ENCODE data around the gene GDAP1L1.
"Not testable (repeated sequence)": the region's sequence is repeated elsewhere in the genome, so short reads cannot be mapped to it uniquely, and the experiment has no call there.

GDAP1L1 gene

GRCh38 chr20:44273231-44274215 is 26.4 kb downstream of the GDAP1L1 start:
- no peak overlapping the region for H3K9ac ChIP-seq (ENCODE audit: low read length)
- H3K27ac ChIP-seq (ENCODE audit: low read depth, low read length) = no peak overlapping the region
- H3K36me3 ChIP-seq (ENCODE audit: control insufficient read depth, insufficient read depth, low read length) = no peaks in the 10 kb centered on the region
- H3K27me3 ChIP-seq (ENCODE audit: control insufficient read depth, insufficient read depth, low read length) = no peaks in the 10 kb centered on the region
- H3K4me3 ChIP-seq (ENCODE audit: low read length) = no peak overlapping the region
- H3K4me1 ChIP-seq (ENCODE audit: control insufficient read depth, insufficient read depth, low read length) = no peaks in the 10 kb centered on the region

- H3K27ac ChIP-seq (ENCODE audit: low read depth, low read length) = no peak overlapping the region
- no peaks in the 10 kb centered on the region for H3K36me3 ChIP-seq (ENCODE audit: control insufficient read depth, insufficient read depth, low read length)
- H3K4me1 ChIP-seq (ENCODE audit: control insufficient read depth, insufficient read depth, low read length) = no peaks in the 10 kb centered on the region
- no peak overlapping the region for H3K4me3 ChIP-seq (ENCODE audit: low read length)
- no peak overlapping the region for H3K9ac ChIP-seq (ENCODE audit: low read length)
- no peaks in the 10 kb centered on the region for H3K27me3 ChIP-seq (ENCODE audit: control insufficient read depth, insufficient read depth, low read length)
Measured at GRCh38 chr20:44274303-44275017, 27.4 kb downstream of the GDAP1L1 start.

GRCh38 chr20:44279228-44279627 is 32.1 kb downstream of the GDAP1L1 start:
- Histone ChIP-seq H3K4me3 (ENCODE audit: low read length) (no peak overlapping the region), H3K36me3 (ENCODE audit: control insufficient read depth, insufficient read depth, low read length) (no peaks in the 10 kb centered on the region), H3K9ac (ENCODE audit: low read length) (no peak overlapping the region), H3K27ac (ENCODE audit: low read depth, low read length) (no peak overlapping the region), H3K27me3 (ENCODE audit: control insufficient read depth, insufficient read depth, low read length) (no peaks in the 10 kb centered on the region), H3K4me1 (ENCODE audit: control insufficient read depth, insufficient read depth, low read length) (no peaks in the 10 kb centered on the region)

GRCh38 chr20:44280387-44280786 is 33.3 kb downstream of the GDAP1L1 start:
- no peaks in the 10 kb centered on the region for H3K4me1 ChIP-seq (ENCODE audit: control insufficient read depth, insufficient read depth, low read length)
- H3K27me3 ChIP-seq (ENCODE audit: control insufficient read depth, insufficient read depth, low read length) = no peaks in the 10 kb centered on the region
- no peak overlapping the region for H3K4me3 ChIP-seq (ENCODE audit: low read length)
- no peak overlapping the region for H3K9ac ChIP-seq (ENCODE audit: low read length)
- no peaks in the 10 kb centered on the region for H3K36me3 ChIP-seq (ENCODE audit: control insufficient read depth, insufficient read depth, low read length)
- H3K27ac ChIP-seq (ENCODE audit: low read depth, low read length) = no peak overlapping the region

- Histone ChIP-seq H3K27ac (ENCODE audit: low read depth, low read length) (no peak overlapping the region), H3K36me3 (ENCODE audit: control insufficient read depth, insufficient read depth, low read length) (no peaks in the 10 kb centered on the region), H3K4me3 (ENCODE audit: low read length) (no peak overlapping the region), H3K9ac (ENCODE audit: low read length) (no peak overlapping the region), H3K4me1 (ENCODE audit: control insufficient read depth, insufficient read depth, low read length) (no peaks in the 10 kb centered on the region), H3K27me3 (ENCODE audit: control insufficient read depth, insufficient read depth, low read length) (no peaks in the 10 kb centered on the region)
Measured at GRCh38 chr20:44282192-44282591, 35.1 kb downstream of the GDAP1L1 start.

- H3K4me3 ChIP-seq (ENCODE audit: low read length) = no peak overlapping the region
- no peaks in the 10 kb centered on the region for H3K4me1 ChIP-seq (ENCODE audit: control insufficient read depth, insufficient read depth, low read length)
- no peak overlapping the region for H3K9ac ChIP-seq (ENCODE audit: low read length)
- H3K27ac ChIP-seq (ENCODE audit: low read depth, low read length) = no peak overlapping the region
- H3K27me3 ChIP-seq (ENCODE audit: control insufficient read depth, insufficient read depth, low read length) = no peaks in the 10 kb centered on the region
- H3K36me3 ChIP-seq (ENCODE audit: control insufficient read depth, insufficient read depth, low read length) = no peaks in the 10 kb centered on the region
Measured at GRCh38 chr20:44284032-44284431, 36.9 kb downstream of the GDAP1L1 start.

GRCh38 chr20:44287272-44288097 is 40.4 kb downstream of the GDAP1L1 start:
- Histone ChIP-seq H3K4me1 (ENCODE audit: control insufficient read depth, insufficient read depth, low read length) (no peaks in the 10 kb centered on the region), H3K9ac (ENCODE audit: low read length) (no peak overlapping the region), H3K27ac (ENCODE audit: low read depth, low read length) (no peak overlapping the region), H3K4me3 (ENCODE audit: low read length) (no peak overlapping the region), H3K36me3 (ENCODE audit: control insufficient read depth, insufficient read depth, low read length) (no peaks in the 10 kb centered on the region), H3K27me3 (ENCODE audit: control insufficient read depth, insufficient read depth, low read length) (no peaks in the 10 kb centered on the region)

- Histone ChIP-seq H3K27ac (ENCODE audit: low read depth, low read length) (no peak overlapping the region), H3K36me3 (ENCODE audit: control insufficient read depth, insufficient read depth, low read length) (no peaks in the 10 kb centered on the region)
Measured at GRCh38 chr20:44288252-44288651, 41.1 kb downstream of the GDAP1L1 start.

GRCh38 chr20:44291754-44292153 is 44.6 kb downstream of the GDAP1L1 start:
- H3K4me3 ChIP-seq (ENCODE audit: low read length) = no peak overlapping the region
- H3K27me3 ChIP-seq (ENCODE audit: control insufficient read depth, insufficient read depth, low read length) = no peaks in the 10 kb centered on the region
- H3K27ac ChIP-seq (ENCODE audit: low read depth, low read length) = no peak overlapping the region
- no peaks in the 10 kb centered on the region for H3K4me1 ChIP-seq (ENCODE audit: control insufficient read depth, insufficient read depth, low read length)
- no peaks in the 10 kb centered on the region for H3K36me3 ChIP-seq (ENCODE audit: control insufficient read depth, insufficient read depth, low read length)
- H3K9ac ChIP-seq (ENCODE audit: low read length) = no peak overlapping the region

More at GRCh38 chr20:44288252-44288651, 41.1 kb downstream of the GDAP1L1 start:
- Histone ChIP-seq H3K4me3 (ENCODE audit: low read length) (no peak overlapping the region), H3K9ac (ENCODE audit: low read length) (no peak overlapping the region), H3K4me1 (ENCODE audit: control insufficient read depth, insufficient read depth, low read length) (no peaks in the 10 kb centered on the region), H3K27me3 (ENCODE audit: control insufficient read depth, insufficient read depth, low read length) (no peaks in the 10 kb centered on the region)

- no peaks in the 10 kb centered on the region for H3K36me3 ChIP-seq (ENCODE audit: control insufficient read depth, insufficient read depth, low read length)
- no peak overlapping the region for H3K9ac ChIP-seq (ENCODE audit: low read length)
- H3K27me3 ChIP-seq (ENCODE audit: control insufficient read depth, insufficient read depth, low read length) = no peaks in the 10 kb centered on the region
- H3K4me3 ChIP-seq (ENCODE audit: low read length) = no peak overlapping the region
- no peak overlapping the region for H3K27ac ChIP-seq (ENCODE audit: low read depth, low read length)
- no peaks in the 10 kb centered on the region for H3K4me1 ChIP-seq (ENCODE audit: control insufficient read depth, insufficient read depth, low read length)
Measured at GRCh38 chr20:44296011-44296410, 48.9 kb downstream of the GDAP1L1 start.

- Histone ChIP-seq H3K27ac (ENCODE audit: low read depth, low read length) (no peak overlapping the region), H3K27me3 (ENCODE audit: control insufficient read depth, insufficient read depth, low read length) (no peaks in the 10 kb centered on the region), H3K36me3 (ENCODE audit: control insufficient read depth, insufficient read depth, low read length) (no peaks in the 10 kb centered on the region), H3K4me1 (ENCODE audit: control insufficient read depth, insufficient read depth, low read length) (no peaks in the 10 kb centered on the region), H3K4me3 (ENCODE audit: low read length) (no peak overlapping the region), H3K9ac (ENCODE audit: low read length) (no peak overlapping the region)
Measured at GRCh38 chr20:44297721-44298120, 50.6 kb downstream of the GDAP1L1 start.

GRCh38 chr20:44299011-44299535 is 52.0 kb downstream of the GDAP1L1 start:
- H3K27me3 ChIP-seq (ENCODE audit: control insufficient read depth, insufficient read depth, low read length); H3K27ac ChIP-seq (ENCODE audit: low read depth, low read length); H3K9ac ChIP-seq (ENCODE audit: low read length); H3K4me3 ChIP-seq (ENCODE audit: low read length); H3K4me1 ChIP-seq (ENCODE audit: control insufficient read depth, insufficient read depth, low read length); H3K36me3 ChIP-seq (ENCODE audit: control insufficient read depth, insufficient read depth, low read length): not testable (repeated sequence)
